NCI-H2081 treated with DMSO at 0.1 percent for 48 hours (cell line): ENCODE results near the gene ESR2.

Experiments used
- DNase-seq: peaks from one replicate; lab custom pipeline; 2025; lab: John Stamatoyannopoulos, UW

The ESR2 gene

GRCh38 chr14:64265222-64265621 lies 28.9 kb downstream of the ESR2 start:
- DNase-seq = no peak

- no peak for DNase-seq
Measured at GRCh38 chr14:64260418-64260817, 33.8 kb downstream of the ESR2 start.

- DNase-seq = no peak
Measured at GRCh38 chr14:64255756-64256155, 38.4 kb downstream of the ESR2 start.

GRCh38 chr14:64253672-64254071 lies 40.5 kb downstream of the ESR2 start:
- no peak for DNase-seq

GRCh38 chr14:64249363-64249762 lies 44.8 kb downstream of the ESR2 start:
- no peak for DNase-seq

- no peak for DNase-seq
Measured at GRCh38 chr14:64248689-64249088, 45.5 kb downstream of the ESR2 start.

- DNase-seq = no peak
Measured at GRCh38 chr14:64247195-64247594, 47.0 kb downstream of the ESR2 start.

GRCh38 chr14:64246688-64247087 lies 47.5 kb downstream of the ESR2 start:
- no peak for DNase-seq

- no peak for DNase-seq
Measured at GRCh38 chr14:64245491-64245890, 48.7 kb downstream of the ESR2 start.

- no peak for DNase-seq
Measured at GRCh38 chr14:64244279-64244678, 49.9 kb downstream of the ESR2 start.

- no peak for DNase-seq
Measured at GRCh38 chr14:64238631-64239030, 55.5 kb downstream of the ESR2 start.

- DNase-seq = no peak
Measured at GRCh38 chr14:64238049-64238448, 56.1 kb downstream of the ESR2 start.

GRCh38 chr14:64235652-64236640 lies 58.2 kb downstream of the ESR2 start:
- no peak for DNase-seq

GRCh38 chr14:64234877-64235651 lies 59.1 kb downstream of the ESR2 start:
- DNase-seq = no peak

- DNase-seq = no peak
Measured at GRCh38 chr14:64233531-64234190, 60.5 kb downstream of the ESR2 start.

GRCh38 chr14:64232944-64233343 lies 61.2 kb downstream of the ESR2 start:
- DNase-seq = no peak

- no peak for DNase-seq
Measured at GRCh38 chr14:64232095-64232838, 61.9 kb downstream of the ESR2 start.

GRCh38 chr14:64229489-64229888 lies 64.7 kb downstream of the ESR2 start:
- no peak for DNase-seq

GRCh38 chr14:64227856-64228255 lies 66.3 kb downstream of the ESR2 start:
- no peak for DNase-seq

- no peak for DNase-seq
Measured at GRCh38 chr14:64225151-64225757, 68.9 kb downstream of the ESR2 start.

GRCh38 chr14:64221391-64222003 lies 72.7 kb downstream of the ESR2 start:
- DNase-seq = no peak
